GM23248 (cell line): ENCODE data around the gene BRK1. TPM values are rescaled to one million over a fixed set of nuclear protein-coding genes. Genes with fewer than 3 reads are reported as not detected.
A peak's percentile ranks its signal among the peaks of the same experiment; 100 is the strongest.

Source experiments
- DNase-seq: peaks from one replicate; pipeline ENCODE4 v3.0.0-alpha.2; 2015
- H2AFZ ChIP-seq: fragments of 200-600 bp; sonication (generic); 2 replicates; pipeline ENCODE4 v1.6.1; 2016; ENCODE audit warnings: antibody characterized with exemption
- H3F3A ChIP-seq: fragments of 200-600 bp; sonication (generic); 2 replicates; pipeline ENCODE4 v1.6.1; 2016; ENCODE audit warnings: mild to moderate bottlenecking, antibody characterized with exemption, mixed run types; ENCODE audit not compliant: insufficient read depth
- H3K27ac ChIP-seq: fragments of 200-600 bp; sonication (generic); 2 replicates; pipeline ENCODE4 v1.5.1; 2016; ENCODE audit warnings: mild to moderate bottlenecking
- H3K27me3 ChIP-seq: fragments of 200-600 bp; sonication (generic); replicated peaks from 2 replicates; pipeline ENCODE4 v1.6.1; 2016; ENCODE audit warnings: mild to moderate bottlenecking; ENCODE audit not compliant: insufficient read depth
- H3K36me3 ChIP-seq: fragments of 200-600 bp; sonication (generic); 2 replicates; pipeline ENCODE4 v1.6.1; 2016; ENCODE audit warnings: low read depth, mild to moderate bottlenecking
- H3K4me1 ChIP-seq: fragments of 200-600 bp; sonication (generic); 2 replicates; pipeline ENCODE4 v1.6.1; 2016; ENCODE audit warnings: mild to moderate bottlenecking; ENCODE audit not compliant: insufficient read depth
- H3K4me2 ChIP-seq: fragments of 200-600 bp; sonication (generic); one replicate; pipeline ENCODE4 v1.6.1; 2016; ENCODE audit warnings: mild to moderate bottlenecking; ENCODE audit not compliant: unreplicated experiment
- H3K4me3 ChIP-seq: fragments of 200-600 bp; sonication (generic); 2 replicates; pipeline ENCODE4 v1.5.1; 2016; ENCODE audit warnings: mild to moderate bottlenecking
- H3K79me2 ChIP-seq: fragments of 200-600 bp; sonication (generic); 2 replicates; pipeline ENCODE4 v1.6.1; 2016; ENCODE audit warnings: mild to moderate bottlenecking; ENCODE audit not compliant: insufficient read depth
- H3K9ac ChIP-seq: fragments of 200-600 bp; sonication (generic); 2 replicates; pipeline ENCODE4 v1.6.1; 2016; ENCODE audit warnings: mild to moderate bottlenecking
- H3K9me2 ChIP-seq: fragments of 200-600 bp; sonication (generic); 2 replicates; pipeline ENCODE4 v1.6.1; 2016; ENCODE audit warnings: mixed run types, mild to moderate bottlenecking, moderate library complexity; ENCODE audit not compliant: insufficient read depth
- H3K9me3 ChIP-seq: fragments of 200-600 bp; sonication (generic); one replicate; pipeline ENCODE4 v1.6.1; 2017; ENCODE audit warnings: low read depth
- H4K20me1 ChIP-seq: fragments of 200-600 bp; sonication (generic); 2 replicates; pipeline ENCODE4 v1.6.0; 2016; ENCODE audit not compliant: insufficient read depth
- EZH2 ChIP-seq: fragments of 200-600 bp; sonication (generic); IDR thresholded peaks from 2 replicates; pipeline ENCODE4 v1.6.1; 2018; ENCODE audit warnings: antibody characterized with exemption, mild to moderate bottlenecking; ENCODE audit not compliant: insufficient read depth, poor library complexity, severe bottlenecking
- EZH2phosphoT487 ChIP-seq: fragments of 200-600 bp; sonication (generic); IDR thresholded peaks from 2 replicates; pipeline ENCODE4 v1.6.1; 2018; ENCODE audit warnings: antibody characterized with exemption, moderate library complexity, mild to moderate bottlenecking, low read depth; ENCODE audit not compliant: insufficient read depth
- WGBS, 2 experiments: methylation state at CpG; one replicate each; pipeline ENCODE4 v1.1.6; 2015 to 2017; ENCODE audit warnings: low lambda C conversion rate in 2 of 2, low coverage in 1 of 2; ENCODE audit errors: missing lambda C conversion rate in 2 of 2; 5-methylcytosine and 5-hydroxymethylcytosine counted together
- in situ Hi-C: fragments of 300-500 bp; cut with MboI; formaldehyde crosslinking; loops from 2 replicates; pipeline ENCODE4 v1.15.0; 2020
- polyA plus RNA-seq: library from polyadenylated mRNA; unstranded; fragments of >200 nt; fragmentation: Nextera tagmentation; extraction: Ambion mirVana; gene quantifications from 2 replicates; pipeline ENCODE4 v1.2.1, GENCODE V29; 2016
- total RNA-seq: library from RNA; depleted of rRNA; stranded (reverse); fragments of >200 nt; shearing (Covaris generic); gene quantifications from 2 replicates; pipeline ENCODE4 v1.2.3, GENCODE V29; 2014

Gene BRK1
- total and polyA plus RNA-seq, 2 experiments from 2014 or later: 180 to 293 TPM

- H2AFZ ChIP-seq: no peak overlapping the region
- H3K79me2 ChIP-seq: no peaks in the 10 kb centered on the region
- H4K20me1 ChIP-seq: no peaks in the 10 kb centered on the region
- H3K4me3 ChIP-seq: no peak overlapping the region
- DNase-seq: peak; percentile 9
- TF ChIP-seq EZH2phosphoT487 (no peak), EZH2 (no peak)
- WGBS, 2 experiments: 98 to 99% methylated on average over 3 of the region's 3 CpGs
- H3K9me3 ChIP-seq: no peaks in the 10 kb centered on the region
- H3K27me3 ChIP-seq: no peaks in the 10 kb centered on the region
- no peaks in the 10 kb centered on the region for H3K9me2 ChIP-seq
- no peaks in the 10 kb centered on the region for H3K4me1 ChIP-seq
- in situ Hi-C loops: no loop called here
- H3F3A ChIP-seq: no peaks in the 10 kb centered on the region
- H3K27ac ChIP-seq: no peak overlapping the region
- no peak overlapping the region for H3K9ac ChIP-seq
- H3K4me2 ChIP-seq: no peak overlapping the region
- H3K36me3 ChIP-seq: no peaks in the 10 kb centered on the region
Measured at GRCh38 chr3:10093678-10094077, 21.8 kb upstream of the BRK1 start.

GRCh38 chr3:10099041-10099440 lies 16.4 kb upstream of the BRK1 start:
- peaks cover 5% of the 10 kb centered on the region; the same call in 1 of the 2 replicates for H3K4me1 ChIP-seq
- H2AFZ ChIP-seq: no peak overlapping the region
- WGBS, 2 experiments: 98% methylated on average over 5 of the region's 5 CpGs
- no peak overlapping the region for H3K9ac ChIP-seq
- H3K9me2 ChIP-seq: no peaks in the 10 kb centered on the region
- H3F3A ChIP-seq: no peaks in the 10 kb centered on the region
- in situ Hi-C loops: no loop called here
- no peaks in the 10 kb centered on the region for H3K79me2 ChIP-seq
- DNase-seq: no peak
- H3K27me3 ChIP-seq: no peaks in the 10 kb centered on the region
- H3K36me3 ChIP-seq: no peaks in the 10 kb centered on the region
- H3K27ac ChIP-seq: no peak overlapping the region
- H3K4me2 ChIP-seq: no peak overlapping the region
- no peaks in the 10 kb centered on the region for H3K9me3 ChIP-seq
- no peaks in the 10 kb centered on the region for H4K20me1 ChIP-seq
- TF ChIP-seq EZH2 (no peak), EZH2phosphoT487 (no peak)
- no peak overlapping the region for H3K4me3 ChIP-seq

DNA sequence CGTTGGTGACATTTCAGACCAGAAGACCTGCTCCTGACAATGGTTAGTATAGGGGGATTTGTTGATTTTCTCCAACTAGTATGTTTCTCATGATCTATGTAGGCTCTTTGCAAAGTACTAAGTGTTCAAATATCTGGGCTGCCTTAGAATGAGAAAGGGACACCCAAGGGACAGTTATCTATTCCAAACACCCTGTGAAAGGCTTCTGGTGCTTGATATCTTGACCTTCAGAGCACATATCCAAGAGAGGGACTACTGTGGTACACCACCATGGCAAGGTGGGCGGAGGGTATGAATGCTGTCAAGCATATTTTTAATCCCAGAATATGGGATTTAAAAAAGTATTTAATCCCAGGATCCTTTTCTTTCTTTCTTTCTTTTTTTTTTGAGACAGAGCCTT lies 8.6 kb upstream of the BRK1 start:
- peaks cover under 1% of the 10 kb centered on the region; the same call in 1 of the 2 replicates for H3K4me1 ChIP-seq
- no peak overlapping the region for H3K4me3 ChIP-seq
- H3K27me3 ChIP-seq: no peaks in the 10 kb centered on the region
- 60 to 67% methylated on average over 2 of the region's 2 CpGs for WGBS, 2 experiments
- no peak overlapping the region for H3K9ac ChIP-seq
- no peaks in the 10 kb centered on the region for H3K36me3 ChIP-seq
- no peak for DNase-seq
- no peak overlapping the region for H3K27ac ChIP-seq
- H2AFZ ChIP-seq: no peak overlapping the region
- no peak for TF ChIP-seq EZH2
- no peak for TF ChIP-seq EZH2phosphoT487
- H3K9me3 ChIP-seq: no peaks in the 10 kb centered on the region
- H4K20me1 ChIP-seq: no peaks in the 10 kb centered on the region
- H3F3A ChIP-seq: no peaks in the 10 kb centered on the region
- no peaks in the 10 kb centered on the region for H3K9me2 ChIP-seq
- no peaks in the 10 kb centered on the region for H3K79me2 ChIP-seq
- no peak overlapping the region for H3K4me2 ChIP-seq
- in situ Hi-C loops: no loop called here

- no peak within 1 kb of the TSS for H3K9ac ChIP-seq
- no peaks in the 10 kb centered on the region for H3F3A ChIP-seq
- H3K9me2 ChIP-seq: no peaks in the 10 kb centered on the region
- H3K4me1 ChIP-seq: no peaks in the 10 kb centered on the region
- no peaks in the 10 kb centered on the region for H3K36me3 ChIP-seq
- no peak within 1 kb of the TSS for H3K4me2 ChIP-seq
- H4K20me1 ChIP-seq: no peaks in the 10 kb centered on the region
- H3K27me3 ChIP-seq: no peaks in the 10 kb centered on the region
- TF ChIP-seq EZH2: no peak
- no peak for TF ChIP-seq EZH2phosphoT487
- no peaks in the 10 kb centered on the region for H3K79me2 ChIP-seq
- no peak for DNase-seq
- H2AFZ ChIP-seq: no peak within 1 kb of the TSS
- no peak within 1 kb of the TSS for H3K27ac ChIP-seq
- WGBS, 2 experiments: 49 to 69% methylated on average over 24 to 25 of the region's 28 CpGs
- in situ Hi-C loops: no loop called here
- H3K9me3 ChIP-seq: no peaks in the 10 kb centered on the region
- H3K4me3 ChIP-seq: no peak within 1 kb of the TSS
Measured at GRCh38 chr3:10108091-10108490, 7.4 kb upstream of the BRK1 start, which contains the start of gene FANCD2OS. Gene FANCD2OS (minus strand): TSS chr3:10108255. CDS start chr3:10104774, 3,481 bp downstream.

DNA sequence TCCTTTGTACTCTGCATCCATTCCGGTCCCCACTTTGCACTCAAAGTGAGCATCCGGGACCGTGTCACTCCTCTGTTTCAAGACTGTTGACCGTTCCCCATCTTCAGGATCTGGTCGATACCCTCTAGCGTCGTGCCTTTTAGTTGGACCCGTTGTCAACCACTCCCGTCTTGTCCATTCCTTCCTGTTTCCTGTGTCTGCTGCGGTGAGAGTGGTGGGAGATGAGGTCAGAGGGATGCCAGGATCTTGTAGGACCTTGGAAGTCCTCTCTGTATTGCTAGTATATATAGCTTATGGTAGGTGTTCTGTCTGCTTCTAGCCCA lies 624 bp downstream of the BRK1 start:
- peak overlapping the region; percentile 93 for H3K4me2 ChIP-seq
- in situ Hi-C loops: no loop called here
- peak overlapping the region; percentile 60 for H3K27ac ChIP-seq
- H3K36me3 ChIP-seq: no peaks in the 10 kb centered on the region; the same call in 1 of the 2 replicates
- WGBS, 2 experiments: 0 to 2% methylated on average over 10 of the region's 10 CpGs
- peaks cover 8% of the 10 kb centered on the region; the same call in 1 of the 2 replicates for H3F3A ChIP-seq
- H3K9ac ChIP-seq: peak overlapping the region; percentile 90
- H3K79me2 ChIP-seq: peaks cover 56% of the 10 kb centered on the region
- peak overlapping the region; percentile 90 for H2AFZ ChIP-seq
- no peaks in the 10 kb centered on the region for H4K20me1 ChIP-seq
- no peaks in the 10 kb centered on the region for H3K27me3 ChIP-seq
- H3K4me3 ChIP-seq: peak overlapping the region; percentile 99
- peaks cover 19% of the 10 kb centered on the region for H3K4me1 ChIP-seq
- no peaks in the 10 kb centered on the region for H3K9me3 ChIP-seq
- H3K9me2 ChIP-seq: no peaks in the 10 kb centered on the region
- DNase-seq: peak; percentile 72
- no peak for TF ChIP-seq EZH2phosphoT487
- TF ChIP-seq EZH2: no peak
